Ecto neural progenitor cell (in vitro differentiated cells): ENCODE data around the gene SORL1.
A peak's percentile ranks its signal among the peaks of the same experiment; 100 is the strongest.
"Not testable (repeated sequence)": the region's sequence is repeated elsewhere in the genome, so short reads cannot be mapped to it uniquely, and the experiment has no call there.

Experiments
- DNase-seq: peaks from one replicate; pipeline ENCODE4 v3.0.0-alpha.2; 2018; ENCODE audit warnings: low spot score

The SORL1 gene

GRCh38 chr11:121474680-121475079 lies 22.6 kb downstream of the SORL1 start:
- no peak for DNase-seq

- DNase-seq, result no peak
Measured at GRCh38 chr11:121476379-121477032, 24.4 kb downstream of the SORL1 start.

- DNase-seq, result no peak
Measured at GRCh38 chr11:121478226-121478894, 26.2 kb downstream of the SORL1 start.

- DNase-seq, result peak; percentile 68
Measured at GRCh38 chr11:121478895-121479697, 27.0 kb downstream of the SORL1 start.

GRCh38 chr11:121479698-121480238 lies 27.7 kb downstream of the SORL1 start:
- no peak for DNase-seq

GRCh38 chr11:121481484-121482230 lies 29.5 kb downstream of the SORL1 start:
- DNase-seq, result not testable (repeated sequence)

GRCh38 chr11:121482231-121483129 lies 30.4 kb downstream of the SORL1 start:
- DNase-seq, result peak; percentile 20

- DNase-seq, result no peak
Measured at GRCh38 chr11:121483805-121484480, 31.8 kb downstream of the SORL1 start.

GRCh38 chr11:121485216-121485615 lies 33.1 kb downstream of the SORL1 start:
- no peak for DNase-seq

GRCh38 chr11:121486054-121486453 lies 33.9 kb downstream of the SORL1 start:
- no peak for DNase-seq

GRCh38 chr11:121487191-121487590 lies 35.1 kb downstream of the SORL1 start:
- no peak for DNase-seq

- no peak for DNase-seq
Measured at GRCh38 chr11:121488170-121488569, 36.1 kb downstream of the SORL1 start.

GRCh38 chr11:121488641-121489040 lies 36.5 kb downstream of the SORL1 start:
- DNase-seq, result no peak

GRCh38 chr11:121489823-121490222 lies 37.7 kb downstream of the SORL1 start:
- no peak for DNase-seq

- no peak for DNase-seq
Measured at GRCh38 chr11:121494355-121495099, 42.4 kb downstream of the SORL1 start.

GRCh38 chr11:121497176-121497998 lies 45.3 kb downstream of the SORL1 start:
- DNase-seq, result peak; percentile 56

- no peak for DNase-seq
Measured at GRCh38 chr11:121499405-121499804, 47.3 kb downstream of the SORL1 start.

- DNase-seq, result no peak
Measured at GRCh38 chr11:121500275-121500674, 48.2 kb downstream of the SORL1 start.

GRCh38 chr11:121500717-121501116 lies 48.6 kb downstream of the SORL1 start:
- no peak for DNase-seq
